HepG2 (cell line): ENCODE data around the gene AQP11. TPM values are rescaled to one million over a fixed set of nuclear protein-coding genes. Genes with fewer than 3 reads are reported as not detected.
A peak's percentile ranks its signal among the peaks of the same experiment; 100 is the strongest.

Source experiments
- AHR ChIP-seq: IDR thresholded peaks from 2 replicates; pipeline ENCODE4 v1.6.1; 2018; ENCODE audit warnings: missing genetic modification reagents, missing compliant biosample characterization
- FOXA1 ChIP-seq, 2 experiments: fragments of 450-650 bp in 1 of 2; sonication (generic) in 1 of 2; formaldehyde crosslinking in 1 of 2; IDR thresholded peaks; 2 replicates each; pipeline versions ENCODE4 v1.4.0 to v1.6.1; 2016 to 2020; ENCODE audit warnings: missing genetic modification reagents in 1 of 2
- HDAC6 ChIP-seq: fragments of 200-600 bp; sonication (generic); IDR thresholded peaks from 2 replicates; pipeline ENCODE4 v1.7.0; 2017; ENCODE audit warnings: mild to moderate bottlenecking, antibody characterized with exemption, low read length, low read depth
- KLF15 ChIP-seq: sonication (generic); formaldehyde crosslinking; IDR thresholded peaks from 2 replicates; pipeline ENCODE4 v1.8.1; 2023; ENCODE audit warnings: borderline replicate concordance, mild to moderate bottlenecking, inconsistent platforms, missing genetic modification reagents, mixed read lengths
- MAFG ChIP-seq: sonication (generic); formaldehyde crosslinking; IDR thresholded peaks from 2 replicates; pipeline ENCODE4 v1.5.1; 2020; ENCODE audit warnings: mild to moderate bottlenecking, missing genetic modification reagents
- MEIS1 ChIP-seq: sonication (generic); formaldehyde crosslinking; IDR thresholded peaks from 2 replicates; pipeline ENCODE4 v1.9.0; 2021; ENCODE audit warnings: mild to moderate bottlenecking, missing genetic modification reagents, moderate library complexity, borderline replicate concordance
- NFE2 ChIP-seq: sonication (generic); formaldehyde crosslinking; IDR thresholded peaks from 2 replicates; pipeline ENCODE4 v1.4.0; 2020; ENCODE audit warnings: missing genetic modification reagents
- SALL1 ChIP-seq: sonication (generic); formaldehyde crosslinking; IDR thresholded peaks from 2 replicates; pipeline ENCODE4 v1.8.0; 2022; ENCODE audit warnings: mild to moderate bottlenecking, missing genetic modification reagents
- SETDB1 ChIP-seq: sonication (generic); formaldehyde crosslinking; IDR thresholded peaks from 2 replicates; pipeline ENCODE4 v1.5.1; 2020; ENCODE audit warnings: missing genetic modification reagents, mild to moderate bottlenecking, borderline replicate concordance
- SMC3 ChIP-seq: IDR thresholded peaks from 2 replicates; pipeline ENCODE4 v1.6.1; 2011; ENCODE audit warnings: low read length, improper control_type of control experiment
- TCF7 ChIP-seq: sonication (generic); IDR thresholded peaks from 2 replicates; pipeline ENCODE4 v1.6.1; 2016; ENCODE audit warnings: antibody characterized with exemption, low read depth
- TGIF2 ChIP-seq: IDR thresholded peaks from 2 replicates; pipeline ENCODE4 v1.6.1; 2016; ENCODE audit warnings: control low read depth, missing compliant biosample characterization
- ZFP36L2 ChIP-seq: sonication (generic); formaldehyde crosslinking; IDR thresholded peaks from 2 replicates; pipeline ENCODE4 v1.4.0; 2020; ENCODE audit warnings: missing genetic modification reagents
- ZNF101 ChIP-seq: sonication (generic); formaldehyde crosslinking; IDR thresholded peaks from 2 replicates; pipeline ENCODE4 v1.4.0; 2020; ENCODE audit warnings: mild to moderate bottlenecking, low read depth, missing genetic modification reagents, borderline replicate concordance
- ZNF225 ChIP-seq: sonication (generic); formaldehyde crosslinking; IDR thresholded peaks from 2 replicates; pipeline ENCODE4 v1.4.0; 2020; ENCODE audit warnings: mild to moderate bottlenecking, missing genetic modification reagents
- ZNF446 ChIP-seq: sonication (generic); formaldehyde crosslinking; IDR thresholded peaks from 2 replicates; pipeline ENCODE4 v1.5.0; 2020; ENCODE audit warnings: mild to moderate bottlenecking, missing genetic modification reagents
- polyA plus RNA-seq, 8 experiments: library from polyadenylated mRNA; depleted of rRNA in 3 of 8; stranded (reverse) in 7 of 8; unstranded in 1 of 8; fragments of >200 nt; fragmentation: Illumina TruSeq in 4 of 8; extraction: Trizol in 4 of 8; gene quantifications; 2 replicates each; pipeline versions ENCODE4 v1.2.1 to v1.2.3, GENCODE V29; 2011 to 2016; ENCODE audit warnings: low read depth in 4 of 8, missing spikeins in 1 of 8, mixed read lengths in 1 of 8; ENCODE audit not compliant: insufficient read depth in 1 of 8
- total RNA-seq, 5 experiments: library from RNA; depleted of rRNA; stranded (reverse); fragments of >200 nt; fragmentation: Illumina TruSeq; extraction: Trizol; gene quantifications; 2 replicates each; pipeline ENCODE4 v1.2.3, GENCODE V29; 2016; ENCODE audit warnings: low read depth in 1 of 5
- TF ChIP-seq, protein P1 (sequence below): sonication (generic); formaldehyde crosslinking; IDR thresholded peaks from 2 replicates; pipeline ENCODE4 v1.8.0; 2022; ENCODE audit warnings: missing genetic modification reagents, mild to moderate bottlenecking, moderate library complexity, borderline replicate concordance
- TF ChIP-seq, protein P2 (sequence below): IDR thresholded peaks from 2 replicates; pipeline ENCODE4 v1.6.1; 2012; ENCODE audit warnings: inconsistent platforms
- TF ChIP-seq, protein P3 (sequence below): IDR thresholded peaks from 2 replicates; pipeline ENCODE4 v1.6.1; 2016
- TF ChIP-seq, protein P4 (sequence below): sonication (generic); formaldehyde crosslinking; IDR thresholded peaks from 2 replicates; pipeline ENCODE4 v1.5.0; 2020; ENCODE audit warnings: missing genetic modification reagents
- TF ChIP-seq, protein P5 (sequence below): sonication (generic); formaldehyde crosslinking; IDR thresholded peaks from 2 replicates; pipeline ENCODE4 v1.4.0; 2020; ENCODE audit warnings: missing genetic modification reagents
- TF ChIP-seq, protein P6 (sequence below): IDR thresholded peaks from 2 replicates; pipeline ENCODE4 v1.6.1; 2016; ENCODE audit warnings: missing compliant biosample characterization, missing genetic modification reagents, borderline replicate concordance

Gene AQP11
- total and polyA plus RNA-seq, 2 of the 13 experiments (the other 11 are each of a cell fraction or from before 2014, with no cell fraction given), result 10.4 to 15.3 TPM

DNA sequence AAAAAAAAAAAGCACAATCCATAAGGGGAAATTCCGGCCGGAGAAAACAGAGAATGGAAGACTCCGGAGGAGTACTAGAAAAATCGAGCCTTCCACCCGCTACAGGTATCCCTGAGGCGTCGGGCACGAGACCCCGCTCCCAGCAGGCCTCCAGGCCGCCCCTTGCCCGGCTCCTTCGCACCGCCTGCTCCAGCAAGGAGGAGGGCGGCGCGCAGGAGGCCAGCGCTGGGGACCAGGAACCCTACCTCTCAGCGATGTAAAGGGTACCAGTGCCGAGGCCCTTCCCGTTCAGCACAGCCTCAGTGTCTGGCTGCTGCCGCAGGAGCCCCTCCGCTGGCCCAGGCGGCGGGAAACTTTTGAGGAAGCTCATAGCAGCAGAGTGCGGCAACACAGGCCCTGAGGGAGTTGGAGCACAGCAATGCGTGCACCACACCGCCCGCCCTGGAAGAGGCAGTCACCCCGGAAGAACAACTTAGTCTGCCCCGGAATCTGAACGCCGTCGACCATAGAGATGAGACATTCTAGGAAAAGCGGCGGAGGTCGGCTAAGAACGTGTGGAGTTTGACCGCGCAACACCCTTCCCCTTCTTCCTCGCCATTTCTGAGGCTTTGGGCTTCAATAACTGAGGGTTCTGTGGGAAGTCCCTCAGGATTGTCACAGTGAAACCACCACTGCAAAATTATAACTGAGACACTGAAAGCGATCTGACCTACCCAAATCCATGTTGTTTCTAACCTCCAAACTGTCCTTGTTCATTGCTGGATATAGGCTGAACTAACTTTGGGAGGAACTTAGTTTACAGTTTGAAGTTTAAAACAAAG is 47.8 kb downstream of the AQP11 start, which contains the start of gene CLNS1A (continued):
- TF ChIP-seq ZNF101 (CRISPR knock-in tag) (no peak), SALL1 (CRISPR knock-in tag) (peak; percentile 71), SETDB1 (CRISPR knock-in tag) (no peak), TCF7 (no peak), ZFP36L2 (CRISPR knock-in tag) (peak; percentile 61; the same call in 1 of the 2 replicates), MEIS1 (CRISPR knock-in tag) (peak; percentile 80; the same call in 1 of the 2 replicates), NFE2 (no peak; the same call in 1 of the 2 replicates), ZNF446 (CRISPR knock-in tag) (no peak), FOXA1 (IDR thresholded peaks at IDR 0.05) (no peak), FOXA1 (CRISPR knock-in tag; IDR thresholded peaks at IDR 0.05) (peak; percentile 58; the same call in 1 of the 2 replicates), HDAC6 (no peak), ZNF225 (CRISPR knock-in tag) (peak; percentile 75; the same call in 1 of the 2 replicates), TGIF2 (CRISPR knock-in tag) (peak; percentile 73; the same call in 1 of the 2 replicates), KLF15 (CRISPR knock-in tag) (no peak; the same call in 1 of the 2 replicates), SMC3 (no peak), AHR (CRISPR knock-in tag) (peak; percentile 73; the same call in 1 of the 2 replicates), MAFG (CRISPR knock-in tag) (no peak)
- TF ChIP-seq, protein P1, sequence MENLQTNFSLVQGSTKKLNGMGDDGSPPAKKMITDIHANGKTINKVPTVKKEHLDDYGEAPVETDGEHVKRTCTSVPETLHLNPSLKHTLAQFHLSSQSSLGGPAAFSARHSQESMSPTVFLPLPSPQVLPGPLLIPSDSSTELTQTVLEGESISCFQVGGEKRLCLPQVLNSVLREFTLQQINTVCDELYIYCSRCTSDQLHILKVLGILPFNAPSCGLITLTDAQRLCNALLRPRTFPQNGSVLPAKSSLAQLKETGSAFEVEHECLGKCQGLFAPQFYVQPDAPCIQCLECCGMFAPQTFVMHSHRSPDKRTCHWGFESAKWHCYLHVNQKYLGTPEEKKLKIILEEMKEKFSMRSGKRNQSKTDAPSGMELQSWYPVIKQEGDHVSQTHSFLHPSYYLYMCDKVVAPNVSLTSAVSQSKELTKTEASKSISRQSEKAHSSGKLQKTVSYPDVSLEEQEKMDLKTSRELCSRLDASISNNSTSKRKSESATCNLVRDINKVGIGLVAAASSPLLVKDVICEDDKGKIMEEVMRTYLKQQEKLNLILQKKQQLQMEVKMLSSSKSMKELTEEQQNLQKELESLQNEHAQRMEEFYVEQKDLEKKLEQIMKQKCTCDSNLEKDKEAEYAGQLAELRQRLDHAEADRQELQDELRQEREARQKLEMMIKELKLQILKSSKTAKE (CRISPR knock-in tag), result no peak
- TF ChIP-seq, protein P2, sequence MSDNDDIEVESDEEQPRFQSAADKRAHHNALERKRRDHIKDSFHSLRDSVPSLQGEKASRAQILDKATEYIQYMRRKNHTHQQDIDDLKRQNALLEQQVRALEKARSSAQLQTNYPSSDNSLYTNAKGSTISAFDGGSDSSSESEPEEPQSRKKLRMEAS, result peak; percentile 96
- TF ChIP-seq, protein P3, sequence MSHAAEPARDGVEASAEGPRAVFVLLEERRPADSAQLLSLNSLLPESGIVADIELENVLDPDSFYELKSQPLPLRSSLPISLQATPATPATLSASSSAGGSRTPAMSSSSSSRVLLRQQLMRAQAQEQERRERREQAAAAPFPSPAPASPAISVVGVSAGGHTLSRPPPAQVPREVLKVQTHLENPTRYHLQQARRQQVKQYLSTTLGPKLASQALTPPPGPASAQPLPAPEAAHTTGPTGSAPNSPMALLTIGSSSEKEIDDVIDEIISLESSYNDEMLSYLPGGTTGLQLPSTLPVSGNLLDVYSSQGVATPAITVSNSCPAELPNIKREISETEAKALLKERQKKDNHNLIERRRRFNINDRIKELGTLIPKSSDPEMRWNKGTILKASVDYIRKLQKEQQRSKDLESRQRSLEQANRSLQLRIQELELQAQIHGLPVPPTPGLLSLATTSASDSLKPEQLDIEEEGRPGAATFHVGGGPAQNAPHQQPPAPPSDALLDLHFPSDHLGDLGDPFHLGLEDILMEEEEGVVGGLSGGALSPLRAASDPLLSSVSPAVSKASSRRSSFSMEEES, result peak; percentile 62
- TF ChIP-seq, protein P4, sequence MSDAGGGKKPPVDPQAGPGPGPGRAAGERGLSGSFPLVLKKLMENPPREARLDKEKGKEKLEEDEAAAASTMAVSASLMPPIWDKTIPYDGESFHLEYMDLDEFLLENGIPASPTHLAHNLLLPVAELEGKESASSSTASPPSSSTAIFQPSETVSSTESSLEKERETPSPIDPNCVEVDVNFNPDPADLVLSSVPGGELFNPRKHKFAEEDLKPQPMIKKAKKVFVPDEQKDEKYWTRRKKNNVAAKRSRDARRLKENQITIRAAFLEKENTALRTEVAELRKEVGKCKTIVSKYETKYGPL (CRISPR knock-in tag), result 0 out of 2 replicates have a peak, but pooled peaks have one; percentile 50
- TF ChIP-seq, protein P5, sequence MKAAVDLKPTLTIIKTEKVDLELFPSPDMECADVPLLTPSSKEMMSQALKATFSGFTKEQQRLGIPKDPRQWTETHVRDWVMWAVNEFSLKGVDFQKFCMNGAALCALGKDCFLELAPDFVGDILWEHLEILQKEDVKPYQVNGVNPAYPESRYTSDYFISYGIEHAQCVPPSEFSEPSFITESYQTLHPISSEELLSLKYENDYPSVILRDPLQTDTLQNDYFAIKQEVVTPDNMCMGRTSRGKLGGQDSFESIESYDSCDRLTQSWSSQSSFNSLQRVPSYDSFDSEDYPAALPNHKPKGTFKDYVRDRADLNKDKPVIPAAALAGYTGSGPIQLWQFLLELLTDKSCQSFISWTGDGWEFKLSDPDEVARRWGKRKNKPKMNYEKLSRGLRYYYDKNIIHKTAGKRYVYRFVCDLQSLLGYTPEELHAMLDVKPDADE (CRISPR knock-in tag), result no peak
- TF ChIP-seq, protein P6, sequence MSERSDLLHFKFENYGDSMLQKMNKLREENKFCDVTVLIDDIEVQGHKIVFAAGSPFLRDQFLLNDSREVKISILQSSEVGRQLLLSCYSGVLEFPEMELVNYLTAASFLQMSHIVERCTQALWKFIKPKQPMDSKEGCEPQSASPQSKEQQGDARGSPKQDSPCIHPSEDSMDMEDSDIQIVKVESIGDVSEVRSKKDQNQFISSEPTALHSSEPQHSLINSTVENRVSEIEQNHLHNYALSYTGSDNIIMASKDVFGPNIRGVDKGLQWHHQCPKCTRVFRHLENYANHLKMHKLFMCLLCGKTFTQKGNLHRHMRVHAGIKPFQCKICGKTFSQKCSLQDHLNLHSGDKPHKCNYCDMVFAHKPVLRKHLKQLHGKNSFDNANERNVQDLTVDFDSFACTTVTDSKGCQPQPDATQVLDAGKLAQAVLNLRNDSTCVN (CRISPR knock-in tag), result peak; percentile 89; the same call in 1 of the 2 replicates
